MCF 10A (cell line): ENCODE data around the gene EDN1. TPM values are rescaled to one million over a fixed set of nuclear protein-coding genes. Genes with fewer than 3 reads are reported as not detected.
A peak's percentile ranks its signal among the peaks of the same experiment; 100 is the strongest.

ENCODE experiments used
- BruUV-seq: library from RNA; stranded (reverse); fragments of 400-500 nt; replicated peaks from 2 replicates; lab custom pipeline; 2021; lab: Mats Ljungman, UMichigan
- CTCF ChIA-PET: fragments of 300-600 bp; sonication (Branson Sonifier 250); formaldehyde crosslinking; extraction: SDS; loops from one replicate; lab custom pipeline; 2021; ENCODE audit warnings: antibody characterized with exemption, inconsistent platforms; lab: Yijun Ruan, JAX
- POLR2A ChIA-PET: fragments of 300-600, 350-650 bp; sonication (Branson Sonifier 250); formaldehyde crosslinking; extraction: SDS; loops from one replicate; lab custom pipeline; 2020; ENCODE audit warnings: antibody characterized with exemption, inconsistent platforms; lab: Yijun Ruan, JAX
- DNase-seq: peaks from one replicate; pipeline ENCODE4 v3.0.0-alpha.2; 2018; ENCODE audit not compliant: unreplicated experiment
- H3K27ac Mint-ChIP-seq: one replicate; pipeline ENCODE4 v1.8.0; 2022; ENCODE audit warnings: mild to moderate bottlenecking, low read depth, mixed read lengths; ENCODE audit not compliant: unreplicated experiment
- H3K27me3 Mint-ChIP-seq: one replicate; pipeline ENCODE4 v1.8.0; 2022; ENCODE audit warnings: mixed read lengths; ENCODE audit not compliant: insufficient read depth, unreplicated experiment
- H3K36me3 Mint-ChIP-seq: one replicate; pipeline ENCODE4 v1.8.0; 2022; ENCODE audit warnings: mild to moderate bottlenecking, moderate library complexity, mixed read lengths; ENCODE audit not compliant: insufficient read depth, unreplicated experiment
- H3K4me1 Mint-ChIP-seq: one replicate; pipeline ENCODE4 v1.8.0; 2022; ENCODE audit warnings: mixed read lengths; ENCODE audit not compliant: insufficient read depth, unreplicated experiment
- H3K4me3 Mint-ChIP-seq: one replicate; pipeline ENCODE4 v1.8.0; 2022; ENCODE audit warnings: mild to moderate bottlenecking, moderate library complexity, mixed read lengths; ENCODE audit not compliant: unreplicated experiment
- H3K9me3 Mint-ChIP-seq: one replicate; pipeline ENCODE4 v1.8.0; 2022; ENCODE audit warnings: mixed read lengths; ENCODE audit not compliant: unreplicated experiment
- intact Hi-C: fragments of 100-400 bp; cut with micrococcal nuclease; formaldehyde crosslinking; loops from 2 replicates; pipeline ENCODE4 v1.14.1; 2022
- total RNA-seq: library from RNA; stranded (reverse); gene quantifications from 2 replicates; pipeline ENCODE4 v1.2.3, GENCODE V29; 2022
- TF ChIP-seq, protein P1 (sequence below): fragments of 200-600 bp; IDR thresholded peaks from one replicate; pipeline ENCODE4 v1.8.0; 2022; ENCODE audit warnings: antibody characterized with exemption, mild to moderate bottlenecking; ENCODE audit not compliant: unreplicated experiment

EDN1 gene
- total RNA-seq, 1 experiment from 2014 or later: 2.7 TPM

DNA sequence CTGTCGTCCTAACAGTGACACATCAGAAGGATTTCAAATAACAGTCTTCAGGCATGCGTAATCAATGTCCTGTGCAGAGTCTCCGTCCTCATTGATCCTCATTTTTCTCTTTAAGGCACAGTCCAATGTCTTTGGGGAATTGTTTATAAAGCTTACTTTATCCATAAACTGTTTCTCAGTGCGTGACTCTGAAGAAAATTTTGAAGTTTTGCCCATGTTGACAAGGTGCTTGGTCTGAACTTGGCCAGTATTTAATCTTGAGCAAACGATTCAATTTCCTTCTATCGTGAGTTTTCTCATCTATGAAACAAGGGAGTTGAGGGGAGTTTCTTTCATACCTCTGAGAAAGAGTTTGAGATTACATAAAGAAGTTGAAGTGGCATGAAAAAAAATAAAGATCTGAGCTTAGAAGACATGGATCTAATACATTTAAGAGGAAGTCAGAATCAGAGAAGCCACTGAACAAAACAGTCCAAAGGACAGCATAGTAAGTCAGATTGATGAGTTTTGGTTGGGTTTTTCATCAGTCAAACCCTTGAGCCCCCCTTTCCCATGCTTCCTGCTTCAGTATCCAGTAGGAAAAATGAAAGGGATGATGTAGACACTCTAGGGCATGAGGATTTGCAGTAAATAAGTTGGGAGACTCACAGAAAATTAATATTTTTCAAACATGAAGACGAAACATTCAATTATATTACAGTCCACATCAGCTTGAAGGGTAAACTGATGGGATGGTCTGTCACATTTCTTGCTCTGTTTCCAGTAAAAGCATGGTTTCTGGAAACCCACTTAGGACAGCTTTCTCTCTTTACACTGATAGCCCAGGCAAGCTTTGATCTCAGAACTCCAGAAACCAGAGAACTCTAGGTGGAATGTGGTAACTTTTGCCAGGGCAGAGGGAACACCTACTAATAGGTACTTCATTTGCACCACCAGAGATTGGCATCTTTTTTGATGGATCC lies 8.1 kb downstream of the EDN1 start:
- BruUV-seq: no TSS peak
- no peak overlapping the region for H3K4me3 Mint-ChIP-seq
- intact Hi-C loops: no loop called here
- H3K36me3 Mint-ChIP-seq: peaks cover 26% of the 10 kb centered on the region
- H3K27ac Mint-ChIP-seq: peak overlapping the region; percentile 95
- ChIA-PET CTCF (interaction anchor here (0.6 to 7.6 kb wide), 8 partner anchors 8 to 308 kb away, joined by 3 to 70 read pairs (median 7); partner anchors contain the start of gene EDN1), POLR2A (interaction anchor here (1.1 to 21.2 kb wide), 6 partner anchors 8 to 306 kb away, joined by 4 to 371 read pairs (median 8); partner anchors contain the start of gene EDN1)
- TF ChIP-seq, protein P1, sequence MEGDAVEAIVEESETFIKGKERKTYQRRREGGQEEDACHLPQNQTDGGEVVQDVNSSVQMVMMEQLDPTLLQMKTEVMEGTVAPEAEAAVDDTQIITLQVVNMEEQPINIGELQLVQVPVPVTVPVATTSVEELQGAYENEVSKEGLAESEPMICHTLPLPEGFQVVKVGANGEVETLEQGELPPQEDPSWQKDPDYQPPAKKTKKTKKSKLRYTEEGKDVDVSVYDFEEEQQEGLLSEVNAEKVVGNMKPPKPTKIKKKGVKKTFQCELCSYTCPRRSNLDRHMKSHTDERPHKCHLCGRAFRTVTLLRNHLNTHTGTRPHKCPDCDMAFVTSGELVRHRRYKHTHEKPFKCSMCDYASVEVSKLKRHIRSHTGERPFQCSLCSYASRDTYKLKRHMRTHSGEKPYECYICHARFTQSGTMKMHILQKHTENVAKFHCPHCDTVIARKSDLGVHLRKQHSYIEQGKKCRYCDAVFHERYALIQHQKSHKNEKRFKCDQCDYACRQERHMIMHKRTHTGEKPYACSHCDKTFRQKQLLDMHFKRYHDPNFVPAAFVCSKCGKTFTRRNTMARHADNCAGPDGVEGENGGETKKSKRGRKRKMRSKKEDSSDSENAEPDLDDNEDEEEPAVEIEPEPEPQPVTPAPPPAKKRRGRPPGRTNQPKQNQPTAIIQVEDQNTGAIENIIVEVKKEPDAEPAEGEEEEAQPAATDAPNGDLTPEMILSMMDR: no peak
- H3K9me3 Mint-ChIP-seq: no peaks in the 10 kb centered on the region
- DNase-seq: no peak
- H3K4me1 Mint-ChIP-seq: peaks cover 40% of the 10 kb centered on the region
- no peaks in the 10 kb centered on the region for H3K27me3 Mint-ChIP-seq

DNA sequence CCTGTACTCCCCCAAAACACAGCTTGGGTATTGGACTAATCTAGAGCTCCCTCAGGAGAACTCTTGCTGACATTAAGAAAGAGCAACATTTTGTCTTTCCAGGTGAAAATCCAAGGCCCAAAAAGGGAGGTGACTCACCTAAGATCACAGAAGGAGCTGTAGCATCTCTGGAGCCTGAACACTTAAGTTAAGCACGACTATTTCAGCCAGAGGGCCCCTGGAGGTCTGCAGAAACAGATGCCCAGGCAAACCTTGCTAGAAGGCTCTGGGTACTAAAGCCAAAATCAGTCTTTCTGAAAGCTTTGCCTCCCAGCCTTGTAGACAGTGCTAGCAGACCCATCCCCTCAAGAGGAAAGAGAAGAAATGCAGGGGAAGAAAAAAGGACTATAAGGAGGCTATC lies 8.8 kb downstream of the EDN1 start:
- Mint-ChIP-seq H3K9me3 (no peaks in the 10 kb centered on the region), H3K36me3 (peaks cover 23% of the 10 kb centered on the region)

DNA sequence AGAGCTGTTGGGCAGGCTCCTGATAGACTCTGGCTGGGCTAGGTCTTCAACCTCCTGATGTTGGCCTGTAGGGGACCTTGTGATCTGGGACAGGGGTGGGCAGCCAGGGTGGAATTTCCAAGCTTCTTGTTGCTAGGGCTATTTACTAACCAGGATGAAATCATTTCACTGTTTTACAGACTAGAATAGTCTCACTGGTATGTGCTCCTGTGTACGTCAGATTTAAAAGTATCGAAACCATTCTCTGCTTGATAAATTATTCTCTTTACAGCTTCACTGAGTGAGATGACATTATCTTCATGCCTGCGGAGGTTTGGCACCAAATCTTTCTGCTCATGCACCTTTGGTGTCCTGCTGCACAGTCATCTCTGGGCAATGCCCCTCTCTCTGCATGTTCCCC lies 10.9 kb downstream of the EDN1 start:
- Mint-ChIP-seq H3K4me3 (no peak overlapping the region), H3K27me3 (no peaks in the 10 kb centered on the region), H3K36me3 (peaks cover 15% of the 10 kb centered on the region), H3K4me1 (peaks cover 18% of the 10 kb centered on the region), H3K27ac (no peak overlapping the region), H3K9me3 (no peaks in the 10 kb centered on the region)
- ChIA-PET CTCF (interaction anchor here (0.6 to 7.6 kb wide), 8 partner anchors 9 to 305 kb away, joined by 3 to 70 read pairs (median 3); partner anchors contain the start of gene EDN1), POLR2A (interaction anchor here (0.7 to 21.2 kb wide), 6 partner anchors 10 to 120 kb away, joined by 3 to 371 read pairs (median 4); partner anchors contain the start of gene EDN1)
- TF ChIP-seq, protein P1: no peak
- intact Hi-C loops: no loop called here
- DNase-seq: no peak
- no TSS peak for BruUV-seq

More for the DNA sequence above, 8.8 kb downstream of the EDN1 start:
- peaks cover 38% of the 10 kb centered on the region for H3K4me1 Mint-ChIP-seq
- no peak for DNase-seq
- TF ChIP-seq, protein P1: no peak
- BruUV-seq: no TSS peak
- intact Hi-C loops: no loop called here
- H3K27me3 Mint-ChIP-seq: no peaks in the 10 kb centered on the region
- H3K27ac Mint-ChIP-seq: peak overlapping the region; percentile 95
- POLR2A ChIA-PET: interaction anchor here (1.1 to 21.2 kb wide), 4 partner anchors 8 to 306 kb away, joined by 4 to 371 read pairs (median 26); partner anchors contain the start of gene EDN1
- H3K4me3 Mint-ChIP-seq: no peak overlapping the region
- CTCF ChIA-PET: interaction anchor here (3.2 to 7.6 kb wide), 3 partner anchors 9 to 307 kb away, joined by 18 to 70 read pairs (median 26); partner anchors contain the start of gene EDN1

DNA sequence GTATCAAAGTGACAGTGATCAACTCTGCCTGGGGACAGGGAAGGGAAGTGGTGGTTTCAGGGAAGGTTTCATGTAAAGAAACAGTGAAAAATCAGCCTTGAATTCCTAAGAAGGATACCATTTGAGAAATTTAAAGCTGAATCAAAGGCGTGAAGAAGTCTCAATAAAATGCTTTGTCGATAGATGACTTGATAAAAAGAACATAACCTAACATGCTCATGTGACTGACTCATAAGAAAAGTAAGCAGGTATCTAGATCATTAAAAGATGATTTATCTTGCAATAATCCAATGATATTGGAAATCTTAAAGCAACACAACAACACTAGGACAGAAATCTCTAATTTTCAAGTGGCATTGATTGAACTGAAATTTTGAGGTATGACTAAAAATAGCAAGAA lies 14.3 kb downstream of the EDN1 start:
- intact Hi-C loops: no loop called here
- DNase-seq: no peak
- ChIA-PET POLR2A (interaction anchor here (0.6 to 21.2 kb wide), 5 partner anchors 8 to 282 kb away, joined by 3 to 371 read pairs (median 4); partner anchors contain the start of gene EDN1), CTCF (interaction anchor here (0.9 to 7.6 kb wide), 3 partner anchors 14 to 297 kb away, joined by 3 to 70 read pairs (median 5); partner anchors contain the start of gene EDN1)
- no peaks in the 10 kb centered on the region for H3K9me3 Mint-ChIP-seq
- H3K36me3 Mint-ChIP-seq: no peaks in the 10 kb centered on the region
- no peaks in the 10 kb centered on the region for H3K27me3 Mint-ChIP-seq
- BruUV-seq: no TSS peak
- H3K4me3 Mint-ChIP-seq: no peak overlapping the region
- peaks cover 6% of the 10 kb centered on the region for H3K4me1 Mint-ChIP-seq
- TF ChIP-seq, protein P1: no peak
- H3K27ac Mint-ChIP-seq: peak overlapping the region; percentile 9
